GM23248 (cell line): Measurements from ENCODE around the gene ADRA2C. TPM values are rescaled to one million over a fixed set of nuclear protein-coding genes. Genes with fewer than 3 reads are reported as not detected.

Experiments used
- DNase-seq: peaks from one replicate; pipeline ENCODE4 v3.0.0-alpha.2; 2015
- H2AFZ ChIP-seq: fragments of 200-600 bp; sonication (generic); 2 replicates; pipeline ENCODE4 v1.6.1; 2016; ENCODE audit warnings: antibody characterized with exemption
- H3F3A ChIP-seq: fragments of 200-600 bp; sonication (generic); 2 replicates; pipeline ENCODE4 v1.6.1; 2016; ENCODE audit warnings: mild to moderate bottlenecking, antibody characterized with exemption, mixed run types; ENCODE audit not compliant: insufficient read depth
- H3K27ac ChIP-seq: fragments of 200-600 bp; sonication (generic); 2 replicates; pipeline ENCODE4 v1.5.1; 2016; ENCODE audit warnings: mild to moderate bottlenecking
- H3K27me3 ChIP-seq: fragments of 200-600 bp; sonication (generic); replicated peaks from 2 replicates; pipeline ENCODE4 v1.6.1; 2016; ENCODE audit warnings: mild to moderate bottlenecking; ENCODE audit not compliant: insufficient read depth
- H3K36me3 ChIP-seq: fragments of 200-600 bp; sonication (generic); 2 replicates; pipeline ENCODE4 v1.6.1; 2016; ENCODE audit warnings: low read depth, mild to moderate bottlenecking
- H3K4me1 ChIP-seq: fragments of 200-600 bp; sonication (generic); 2 replicates; pipeline ENCODE4 v1.6.1; 2016; ENCODE audit warnings: mild to moderate bottlenecking; ENCODE audit not compliant: insufficient read depth
- H3K4me2 ChIP-seq: fragments of 200-600 bp; sonication (generic); one replicate; pipeline ENCODE4 v1.6.1; 2016; ENCODE audit warnings: mild to moderate bottlenecking; ENCODE audit not compliant: unreplicated experiment
- H3K4me3 ChIP-seq: fragments of 200-600 bp; sonication (generic); 2 replicates; pipeline ENCODE4 v1.5.1; 2016; ENCODE audit warnings: mild to moderate bottlenecking
- H3K79me2 ChIP-seq: fragments of 200-600 bp; sonication (generic); 2 replicates; pipeline ENCODE4 v1.6.1; 2016; ENCODE audit warnings: mild to moderate bottlenecking; ENCODE audit not compliant: insufficient read depth
- H3K9ac ChIP-seq: fragments of 200-600 bp; sonication (generic); 2 replicates; pipeline ENCODE4 v1.6.1; 2016; ENCODE audit warnings: mild to moderate bottlenecking
- H3K9me2 ChIP-seq: fragments of 200-600 bp; sonication (generic); 2 replicates; pipeline ENCODE4 v1.6.1; 2016; ENCODE audit warnings: mixed run types, mild to moderate bottlenecking, moderate library complexity; ENCODE audit not compliant: insufficient read depth
- H3K9me3 ChIP-seq: fragments of 200-600 bp; sonication (generic); one replicate; pipeline ENCODE4 v1.6.1; 2017; ENCODE audit warnings: low read depth
- H4K20me1 ChIP-seq: fragments of 200-600 bp; sonication (generic); 2 replicates; pipeline ENCODE4 v1.6.0; 2016; ENCODE audit not compliant: insufficient read depth
- EZH2 ChIP-seq: fragments of 200-600 bp; sonication (generic); IDR thresholded peaks from 2 replicates; pipeline ENCODE4 v1.6.1; 2018; ENCODE audit warnings: antibody characterized with exemption, mild to moderate bottlenecking; ENCODE audit not compliant: insufficient read depth, poor library complexity, severe bottlenecking
- EZH2phosphoT487 ChIP-seq: fragments of 200-600 bp; sonication (generic); IDR thresholded peaks from 2 replicates; pipeline ENCODE4 v1.6.1; 2018; ENCODE audit warnings: antibody characterized with exemption, moderate library complexity, mild to moderate bottlenecking, low read depth; ENCODE audit not compliant: insufficient read depth
- WGBS, 2 experiments: methylation state at CpG; one replicate each; pipeline ENCODE4 v1.1.6; 2015 to 2017; ENCODE audit warnings: low lambda C conversion rate in 2 of 2, low coverage in 1 of 2; ENCODE audit errors: missing lambda C conversion rate in 2 of 2; 5-methylcytosine and 5-hydroxymethylcytosine counted together
- in situ Hi-C: fragments of 300-500 bp; cut with MboI; formaldehyde crosslinking; loops from 2 replicates; pipeline ENCODE4 v1.15.0; 2020
- polyA plus RNA-seq: library from polyadenylated mRNA; unstranded; fragments of >200 nt; fragmentation: Nextera tagmentation; extraction: Ambion mirVana; gene quantifications from 2 replicates; pipeline ENCODE4 v1.2.1, GENCODE V29; 2016
- total RNA-seq: library from RNA; depleted of rRNA; stranded (reverse); fragments of >200 nt; shearing (Covaris generic); gene quantifications from 2 replicates; pipeline ENCODE4 v1.2.3, GENCODE V29; 2014

Gene ADRA2C
- total and polyA plus RNA-seq, 2 experiments from 2014 or later = 0.14 to 2.2 TPM

GRCh38 chr4:3810796-3811485, 44.8 kb downstream of the ADRA2C start:
- 59 to 62% methylated on average over 18 to 20 of the region's 20 CpGs for WGBS, 2 experiments
- H3K27me3 ChIP-seq = peaks cover 22% of the 10 kb centered on the region
- no peak for DNase-seq

GRCh38 chr4:3811621-3812020, 45.4 kb downstream of the ADRA2C start:
- H3K27ac ChIP-seq = no peak overlapping the region
- peaks cover 22% of the 10 kb centered on the region for H3K27me3 ChIP-seq
- H3K36me3 ChIP-seq = no peaks in the 10 kb centered on the region
- no peak for TF ChIP-seq EZH2phosphoT487
- TF ChIP-seq EZH2 = no peak
- no peak overlapping the region for H3K4me3 ChIP-seq
- no peak overlapping the region for H2AFZ ChIP-seq
- H3F3A ChIP-seq = no peaks in the 10 kb centered on the region
- no peak overlapping the region for H3K9ac ChIP-seq
- no peak for DNase-seq
- H3K79me2 ChIP-seq = no peaks in the 10 kb centered on the region
- no peaks in the 10 kb centered on the region for H3K9me2 ChIP-seq
- H4K20me1 ChIP-seq = no peaks in the 10 kb centered on the region
- 59 to 67% methylated on average over 5 to 6 of the region's 6 CpGs for WGBS, 2 experiments
- in situ Hi-C loops = no loop called here
- H3K4me1 ChIP-seq = no peaks in the 10 kb centered on the region
- no peak overlapping the region for H3K4me2 ChIP-seq
- H3K9me3 ChIP-seq = no peaks in the 10 kb centered on the region

More at GRCh38 chr4:3810796-3811485, 44.8 kb downstream of the ADRA2C start:
- no peak overlapping the region for H3K9ac ChIP-seq
- H3K4me1 ChIP-seq = no peaks in the 10 kb centered on the region
- no peak overlapping the region for H3K27ac ChIP-seq
- no peak for TF ChIP-seq EZH2phosphoT487
- no peak for TF ChIP-seq EZH2
- no peaks in the 10 kb centered on the region for H3K36me3 ChIP-seq
- H3K4me3 ChIP-seq = no peak overlapping the region
- H3K79me2 ChIP-seq = no peaks in the 10 kb centered on the region
- in situ Hi-C loops = no loop called here
- no peaks in the 10 kb centered on the region for H3K9me3 ChIP-seq
- H2AFZ ChIP-seq = no peak overlapping the region
- H3K9me2 ChIP-seq = no peaks in the 10 kb centered on the region
- H3K4me2 ChIP-seq = no peak overlapping the region
- no peaks in the 10 kb centered on the region for H4K20me1 ChIP-seq
- no peaks in the 10 kb centered on the region for H3F3A ChIP-seq

- H3K4me2 ChIP-seq = no peak overlapping the region
- H3K79me2 ChIP-seq = no peaks in the 10 kb centered on the region
- H3K9me2 ChIP-seq = no peaks in the 10 kb centered on the region
- no peak for DNase-seq
- TF ChIP-seq EZH2phosphoT487 (no peak), EZH2 (no peak)
- H3F3A ChIP-seq = no peaks in the 10 kb centered on the region
- H3K4me1 ChIP-seq = no peaks in the 10 kb centered on the region
- H3K27me3 ChIP-seq = peaks cover 19% of the 10 kb centered on the region
- no peak overlapping the region for H3K9ac ChIP-seq
- H3K4me3 ChIP-seq = no peak overlapping the region
- in situ Hi-C loops = no loop called here
- WGBS, 2 experiments = 58 to 64% methylated on average over 19 of the region's 19 CpGs
- H2AFZ ChIP-seq = no peak overlapping the region
- no peaks in the 10 kb centered on the region for H3K36me3 ChIP-seq
- H3K9me3 ChIP-seq = no peaks in the 10 kb centered on the region
- H4K20me1 ChIP-seq = no peaks in the 10 kb centered on the region
- H3K27ac ChIP-seq = no peak overlapping the region
These were observed 46.2 kb downstream of the ADRA2C start for GRCh38 chr4:3812211-3812934.

DNA sequence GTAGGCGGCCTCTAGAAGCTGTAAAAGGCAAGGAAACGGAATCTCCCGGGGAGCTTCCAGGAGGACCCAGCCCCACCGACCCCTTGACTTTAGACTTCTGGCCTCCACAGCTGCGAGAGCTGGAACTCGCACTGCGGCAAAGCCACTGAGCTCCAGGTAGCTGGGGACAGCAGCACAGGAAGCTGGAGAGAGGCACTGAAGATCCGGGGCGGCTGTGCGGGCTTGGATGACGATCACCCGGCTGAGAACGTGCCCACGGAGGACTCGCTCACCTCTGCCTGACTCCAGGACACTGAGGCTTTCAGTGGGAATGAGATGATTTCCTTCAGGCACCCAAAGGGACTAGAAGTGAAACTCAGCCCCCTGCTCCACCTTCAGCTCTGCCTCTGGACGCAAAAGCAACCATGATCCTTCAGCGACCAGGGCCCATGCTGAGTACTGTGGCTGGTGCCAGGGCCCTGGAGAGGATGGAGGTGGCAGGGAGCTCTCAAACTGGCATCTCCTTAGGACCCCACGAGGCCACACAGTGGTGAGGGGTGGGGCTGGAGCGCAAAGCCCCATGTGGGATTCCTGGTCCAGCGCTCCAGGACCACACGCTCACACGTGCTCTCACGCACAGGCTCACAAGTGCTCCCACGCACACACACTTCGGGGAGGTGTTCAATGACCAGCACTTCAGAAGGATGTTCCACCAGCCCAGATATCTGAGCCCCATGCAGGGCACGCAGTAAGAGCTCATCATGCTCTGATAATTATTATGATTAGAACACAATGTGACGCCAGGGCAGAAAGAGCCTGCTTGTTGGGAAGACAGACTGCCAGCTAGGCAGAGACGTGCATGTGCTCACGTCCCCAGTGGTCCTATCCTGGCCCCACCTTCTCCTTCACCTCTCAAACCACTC, 47.2 kb downstream of the ADRA2C start:
- Histone ChIP-seq H3K27ac (no peak overlapping the region), H3K4me3 (no peak overlapping the region), H3K79me2 (no peaks in the 10 kb centered on the region), H3K36me3 (no peaks in the 10 kb centered on the region), H4K20me1 (no peaks in the 10 kb centered on the region), H3K9me3 (no peaks in the 10 kb centered on the region), H3F3A (no peaks in the 10 kb centered on the region), H3K9ac (no peak overlapping the region), H3K9me2 (no peaks in the 10 kb centered on the region), H3K27me3 (peaks cover 9% of the 10 kb centered on the region; the same call in 1 of the 2 replicates), H3K4me2 (no peak overlapping the region), H3K4me1 (no peaks in the 10 kb centered on the region), H2AFZ (no peak overlapping the region)
- in situ Hi-C loops = no loop called here
- no peak for DNase-seq
- TF ChIP-seq EZH2 (no peak), EZH2phosphoT487 (no peak)
- WGBS, 2 experiments = 56 to 66% methylated on average over 28 to 29 of the region's 29 CpGs
